Keratinocyte (primary cell): Measurements from ENCODE around the gene CDKAL1. TPM values are rescaled to one million over a fixed set of nuclear protein-coding genes. Genes with fewer than 3 reads are reported as not detected.

ENCODE experiments used
- DNase-seq: peaks from one replicate; pipeline ENCODE4 v3.0.0-alpha.2; 2011; ENCODE audit warnings: low read depth, missing footprints, low spot score
- FAIRE-seq: peaks from 2 replicates; lab custom pipeline; 2011; peaks lifted over from hg19 to GRCh38; lab: Jason Lieb, UNC
- H2AFZ ChIP-seq: 2 replicates; pipeline ENCODE4 v1.6.0; 2012; ENCODE audit warnings: low read length, control low read depth, inconsistent platforms; ENCODE audit not compliant: control insufficient read depth
- H3K27ac ChIP-seq: 2 replicates; pipeline ENCODE4 v1.5.1; 2011; ENCODE audit warnings: low read length; ENCODE audit not compliant: control insufficient read depth, insufficient read depth
- H3K27me3 ChIP-seq: 3 replicates; pipeline ENCODE4 v1.6.0; 2011; ENCODE audit warnings: low read length; ENCODE audit not compliant: control insufficient read depth, insufficient read depth; ENCODE audit errors: extremely low read depth
- H3K36me3 ChIP-seq, 2 experiments: 2 replicates in 1 of 2; 3 replicates in 1 of 2; pipeline ENCODE4 v1.5.1; 2011; ENCODE audit warnings: low read length in 2 of 2, mild to moderate bottlenecking in 1 of 2; ENCODE audit not compliant: control insufficient read depth in 2 of 2, insufficient read depth in 2 of 2; ENCODE audit errors: extremely low read depth in 1 of 2
- H3K4me1 ChIP-seq: 3 replicates; pipeline ENCODE4 v1.5.1; 2011; ENCODE audit warnings: low read length; ENCODE audit not compliant: control insufficient read depth, insufficient read depth; ENCODE audit errors: extremely low read depth
- H3K4me2 ChIP-seq: 3 replicates; pipeline ENCODE4 v1.6.0; 2011; ENCODE audit warnings: low read depth, low read length; ENCODE audit not compliant: control insufficient read depth, insufficient read depth; ENCODE audit errors: extremely low read depth
- H3K4me3 ChIP-seq, 3 experiments: fragments of 200-600 bp in 1 of 3; sonication (generic) in 1 of 3; 2 replicates in 2 of 3; 3 replicates in 1 of 3; pipeline ENCODE4 v1.5.1; 2011 to 2016; ENCODE audit warnings: low read length in 3 of 3, mild to moderate bottlenecking in 3 of 3, control low read depth in 2 of 3, inconsistent platforms in 1 of 3, low read depth in 1 of 3, mixed read lengths in 1 of 3, mixed run types in 1 of 3, moderate library complexity in 1 of 3; ENCODE audit not compliant: control insufficient read depth in 2 of 3, insufficient read depth in 2 of 3; ENCODE audit errors: extremely low read depth in 1 of 3
- H3K79me2 ChIP-seq: 2 replicates; pipeline ENCODE4 v1.6.0; 2012; ENCODE audit warnings: low read length; ENCODE audit not compliant: control insufficient read depth, insufficient read depth
- H3K9ac ChIP-seq: 3 replicates; pipeline ENCODE4 v1.6.0; 2011; ENCODE audit warnings: low read length; ENCODE audit not compliant: control insufficient read depth, insufficient read depth; ENCODE audit errors: extremely low read depth
- H3K9me1 ChIP-seq: 3 replicates; pipeline ENCODE4 v1.6.0; 2011; ENCODE audit warnings: low read length; ENCODE audit not compliant: control insufficient read depth, insufficient read depth; ENCODE audit errors: extremely low read depth
- H3K9me3 ChIP-seq: 2 replicates; pipeline ENCODE4 v1.5.1; 2012; ENCODE audit warnings: low read depth, low read length; ENCODE audit not compliant: control insufficient read depth
- H4K20me1 ChIP-seq: 3 replicates; pipeline ENCODE4 v1.6.0; 2011; ENCODE audit warnings: low read length; ENCODE audit not compliant: control insufficient read depth, insufficient read depth; ENCODE audit errors: extremely low read depth
- EZH2 ChIP-seq: IDR thresholded peaks from one replicate; pipeline ENCODE4 v1.6.1; 2012; ENCODE audit warnings: inconsistent platforms, mild to moderate bottlenecking, low read length, moderate library complexity
- dilution Hi-C: fragments of 300-500 bp; cut with MboI; formaldehyde crosslinking; loops from one replicate; pipeline ENCODE4 v1.7.0; 2020; ENCODE audit warnings: low sequenced_read_pairs; ENCODE audit not compliant: extremely low pct_ligation_motif_present
- polyA plus RNA-seq, 5 experiments: library from polyadenylated mRNA; depleted of rRNA in 3 of 5; stranded (reverse) in 3 of 5; stranded (forward) in 1 of 5; unstranded in 1 of 5; fragments of >200 nt; gene quantifications; 1 replicate in 1 of 5; 2 replicates in 3 of 5; 3 replicates in 1 of 5; pipeline versions ENCODE4 v1.2.1 to v1.2.3, GENCODE V29; 2011 to 2012; ENCODE audit warnings: missing spikeins in 2 of 5, low read depth in 1 of 5, low replicate concordance in 1 of 5
- TF ChIP-seq, protein P1 (sequence below), 3 experiments: IDR thresholded peaks in 1 of 3; conservative IDR thresholded peaks in 1 of 3; optimal IDR thresholded peaks in 1 of 3; 2 replicates in 2 of 3; 3 replicates in 1 of 3; pipeline versions ENCODE3 to v1.5.1; 2011; ENCODE audit warnings: low read length in 3 of 3, mild to moderate bottlenecking in 3 of 3, moderate library complexity in 2 of 3, control low read depth in 1 of 3, inconsistent platforms in 1 of 3; ENCODE audit not compliant: insufficient read depth in 2 of 3; ENCODE audit errors: extremely low read depth in 1 of 3

The CDKAL1 gene
- polyA plus RNA-seq, 1 donor (not counting 4 experiments of a cell fraction or from before 2014, with no cell fraction given), result 5.6 TPM

- no peak for FAIRE-seq
Measured at GRCh38 chr6:20837189-20837588, 302.9 kb downstream of the CDKAL1 start.

GRCh38 chr6:20838113-20838512, 303.9 kb downstream of the CDKAL1 start:
- no peaks in the 10 kb centered on the region for H3K9me1 ChIP-seq
- no peak overlapping the region for H2AFZ ChIP-seq
- dilution Hi-C loops, result no loop called here
- no peak overlapping the region for H3K4me3 ChIP-seq
- H4K20me1 ChIP-seq, result no peaks in the 10 kb centered on the region
- TF ChIP-seq EZH2, result no peak
- TF ChIP-seq, protein P1, sequence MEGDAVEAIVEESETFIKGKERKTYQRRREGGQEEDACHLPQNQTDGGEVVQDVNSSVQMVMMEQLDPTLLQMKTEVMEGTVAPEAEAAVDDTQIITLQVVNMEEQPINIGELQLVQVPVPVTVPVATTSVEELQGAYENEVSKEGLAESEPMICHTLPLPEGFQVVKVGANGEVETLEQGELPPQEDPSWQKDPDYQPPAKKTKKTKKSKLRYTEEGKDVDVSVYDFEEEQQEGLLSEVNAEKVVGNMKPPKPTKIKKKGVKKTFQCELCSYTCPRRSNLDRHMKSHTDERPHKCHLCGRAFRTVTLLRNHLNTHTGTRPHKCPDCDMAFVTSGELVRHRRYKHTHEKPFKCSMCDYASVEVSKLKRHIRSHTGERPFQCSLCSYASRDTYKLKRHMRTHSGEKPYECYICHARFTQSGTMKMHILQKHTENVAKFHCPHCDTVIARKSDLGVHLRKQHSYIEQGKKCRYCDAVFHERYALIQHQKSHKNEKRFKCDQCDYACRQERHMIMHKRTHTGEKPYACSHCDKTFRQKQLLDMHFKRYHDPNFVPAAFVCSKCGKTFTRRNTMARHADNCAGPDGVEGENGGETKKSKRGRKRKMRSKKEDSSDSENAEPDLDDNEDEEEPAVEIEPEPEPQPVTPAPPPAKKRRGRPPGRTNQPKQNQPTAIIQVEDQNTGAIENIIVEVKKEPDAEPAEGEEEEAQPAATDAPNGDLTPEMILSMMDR (optimal IDR thresholded peaks at IDR 0.05 in 1 of 3, IDR thresholded peaks at IDR 0.05 in 1 of 3, conservative IDR thresholded peaks at IDR 0.05 in 1 of 3; ENCODE audit: extremely low read depth in 1 of 3, insufficient read depth in 2 of 3, low read length in 3 of 3), result no peak
- H3K9ac ChIP-seq, result no peak overlapping the region
- H3K4me1 ChIP-seq, result peaks cover 6% of the 10 kb centered on the region
- H3K36me3 ChIP-seq, result no peaks in the 10 kb centered on the region
- H3K27me3 ChIP-seq, result no peaks in the 10 kb centered on the region
- FAIRE-seq (no peak), DNase-seq (no peak)
- H3K27ac ChIP-seq, result no peak overlapping the region
- no peak overlapping the region for H3K4me2 ChIP-seq
- no peaks in the 10 kb centered on the region for H3K9me3 ChIP-seq
- no peaks in the 10 kb centered on the region for H3K79me2 ChIP-seq

More at GRCh38 chr6:20837189-20837588, 302.9 kb downstream of the CDKAL1 start:
- DNase-seq, result no peak
- Histone ChIP-seq H3K4me2 (no peak overlapping the region), H3K9me3 (no peaks in the 10 kb centered on the region), H3K9me1 (no peaks in the 10 kb centered on the region), H4K20me1 (no peaks in the 10 kb centered on the region), H3K79me2 (no peaks in the 10 kb centered on the region), H3K4me1 (peaks cover 6% of the 10 kb centered on the region), H2AFZ (no peak overlapping the region), H3K36me3 (no peaks in the 10 kb centered on the region), H3K9ac (no peak overlapping the region), H3K4me3 (no peak overlapping the region), H3K27me3 (no peaks in the 10 kb centered on the region), H3K27ac (no peak overlapping the region)
- dilution Hi-C loops, result no loop called here
- TF ChIP-seq EZH2, result no peak
- TF ChIP-seq, protein P1 (optimal IDR thresholded peaks at IDR 0.05 in 1 of 3, IDR thresholded peaks at IDR 0.05 in 1 of 3, conservative IDR thresholded peaks at IDR 0.05 in 1 of 3; ENCODE audit: extremely low read depth in 1 of 3, insufficient read depth in 2 of 3, low read length in 3 of 3), result no peak
